IMR-90 (cell line): ENCODE results near the gene SAMSN1. TPM values are rescaled to one million over a fixed set of nuclear protein-coding genes. Genes with fewer than 3 reads are reported as not detected.

Source experiments
- ATAC-seq: fragments of 200-7000 bp; cut with Tn5 transposase; 2 replicates; pipeline ENCODE4 v1.9.1; 2020; ENCODE audit warnings: low read depth, mild to moderate bottlenecking, moderate library complexity
- BruUV-seq: library from RNA; stranded (reverse); fragments of 400-500 nt; replicated peaks from 2 replicates; lab custom pipeline; 2021; lab: Mats Ljungman, UMichigan
- CTCF ChIA-PET: fragments of 300-600 bp; formaldehyde crosslinking; extraction: SDS; loops from one replicate; lab custom pipeline; 2021; ENCODE audit warnings: antibody characterized with exemption; lab: Yijun Ruan, JAX
- POLR2A ChIA-PET: fragments of 300-600 bp; sonication (Branson Sonifier 250); formaldehyde crosslinking; loops from one replicate; lab custom pipeline; 2022; ENCODE audit warnings: antibody characterized with exemption; ENCODE audit not compliant: unreplicated experiment; lab: Charles Lee
- DNase-seq: peaks from one replicate; pipeline ENCODE4 v3.0.0; 2013
- H2AFZ ChIP-seq: replicated peaks from 2 replicates; pipeline ENCODE3; 2013; ENCODE audit warnings: low read length, mild to moderate bottlenecking; ENCODE audit not compliant: poor library complexity
- H2AK5ac ChIP-seq: 2 replicates; pipeline ENCODE4 v1.6.1; 2013; ENCODE audit warnings: low read depth, low read length, inconsistent platforms
- H2AK9ac ChIP-seq: replicated peaks from 2 replicates; pipeline ENCODE3; 2013; ENCODE audit warnings: mild to moderate bottlenecking, low read depth, low read length, moderate library complexity; ENCODE audit not compliant: poor library complexity
- H2BK120ac ChIP-seq: 2 replicates; pipeline ENCODE4 v1.6.1; 2013; ENCODE audit warnings: low read depth, low read length, inconsistent platforms
- H2BK15ac ChIP-seq: 3 replicates; pipeline ENCODE4 v1.6.1; 2013; ENCODE audit warnings: low read depth, low read length, inconsistent platforms
- H2BK20ac ChIP-seq: 2 replicates; pipeline ENCODE4 v1.6.1; 2013; ENCODE audit warnings: low read depth, mild to moderate bottlenecking, inconsistent platforms, low read length, moderate library complexity
- H2BK5ac ChIP-seq: 2 replicates; pipeline ENCODE4 v1.6.1; 2013; ENCODE audit warnings: mild to moderate bottlenecking, low read depth, low read length, inconsistent platforms; ENCODE audit not compliant: poor library complexity, severe bottlenecking
- H3K14ac ChIP-seq: replicated peaks from 2 replicates; pipeline ENCODE4 v1.6.1; 2013; ENCODE audit warnings: low read depth, low read length, inconsistent platforms
- H3K18ac ChIP-seq: 2 replicates; pipeline ENCODE4 v1.6.1; 2013; ENCODE audit warnings: low read depth, low read length, control low read depth
- H3K23ac ChIP-seq: 2 replicates; pipeline ENCODE4 v1.6.1; 2013; ENCODE audit warnings: low read depth, low read length, inconsistent platforms
- H3K27ac ChIP-seq: 2 replicates; pipeline ENCODE4 v1.5.1; 2013; ENCODE audit warnings: mild to moderate bottlenecking, control low read depth, low read length; ENCODE audit not compliant: insufficient read depth
- H3K27me3 ChIP-seq: 2 replicates; pipeline ENCODE4 v1.6.1; 2013; ENCODE audit warnings: low read length; ENCODE audit not compliant: control insufficient read depth, insufficient read depth
- H3K36me3 ChIP-seq: 2 replicates; pipeline ENCODE4 v1.6.1; 2013; ENCODE audit warnings: low read length, mixed read lengths; ENCODE audit not compliant: control insufficient read depth, insufficient read depth
- H3K4ac ChIP-seq: 2 replicates; pipeline ENCODE4 v1.6.1; 2013; ENCODE audit warnings: low read depth, low read length, inconsistent platforms
- H3K4me1 ChIP-seq: 2 replicates; pipeline ENCODE4 v1.6.1; 2013; ENCODE audit warnings: low read length, mixed read lengths; ENCODE audit not compliant: control insufficient read depth, insufficient read depth
- H3K4me2 ChIP-seq: 2 replicates; pipeline ENCODE4 v1.6.1; 2013; ENCODE audit warnings: low read depth, mild to moderate bottlenecking, control low read depth, low read length, moderate library complexity
- H3K4me3 ChIP-seq: 2 replicates; pipeline ENCODE4 v1.5.1; 2013; ENCODE audit warnings: low read depth, mild to moderate bottlenecking, control low read depth, low read length, moderate library complexity; ENCODE audit not compliant: insufficient read depth
- H3K56ac ChIP-seq: 2 replicates; pipeline ENCODE4 v1.6.1; 2013; ENCODE audit warnings: low read length, inconsistent platforms; ENCODE audit not compliant: insufficient read depth; ENCODE audit errors: extremely low read depth
- H3K79me1 ChIP-seq, 2 experiments: 2 replicates each; pipeline ENCODE4 v1.6.1; 2013; ENCODE audit warnings: low read length in 2 of 2, inconsistent platforms in 1 of 2, low read depth in 1 of 2
- H3K9ac ChIP-seq: 2 replicates; pipeline ENCODE4 v1.6.1; 2013; ENCODE audit warnings: low read depth, low read length, control low read depth
- H3K9me1 ChIP-seq: 2 replicates; pipeline ENCODE4 v1.6.1; 2013; ENCODE audit warnings: low read length, inconsistent platforms; ENCODE audit not compliant: insufficient read depth
- H3K9me3 ChIP-seq: 2 replicates; pipeline ENCODE4 v1.6.1; 2013; ENCODE audit warnings: low read length; ENCODE audit not compliant: control insufficient read depth, insufficient read depth
- H4K20me1 ChIP-seq: 2 replicates; pipeline ENCODE4 v1.6.1; 2013; ENCODE audit warnings: low read length, inconsistent platforms; ENCODE audit not compliant: insufficient read depth
- H4K5ac ChIP-seq: 2 replicates; pipeline ENCODE4 v1.6.1; 2013; ENCODE audit warnings: mild to moderate bottlenecking, low read depth, low read length, control low read depth
- H4K8ac ChIP-seq, 2 experiments: 2 replicates each; pipeline ENCODE4 v1.6.1; 2013; ENCODE audit warnings: low read depth in 2 of 2, low read length in 2 of 2, control low read depth in 1 of 2, inconsistent platforms in 1 of 2
- H4K91ac ChIP-seq: 2 replicates; pipeline ENCODE4 v1.6.1; 2013; ENCODE audit warnings: low read depth, low read length, inconsistent platforms; ENCODE audit not compliant: insufficient read depth
- BHLHE40 ChIP-seq: fragments of 150-350 bp; IDR thresholded peaks from 2 replicates; pipeline ENCODE4 v1.6.1; 2016; ENCODE audit warnings: mild to moderate bottlenecking, low read depth, low read length
- SMC3 ChIP-seq: fragments of 150-350 bp; IDR thresholded peaks from 2 replicates; pipeline ENCODE4 v1.6.1; 2016; ENCODE audit warnings: low read depth, mild to moderate bottlenecking, antibody characterized with exemption, low read length, moderate library complexity
- WGBS, 2 experiments: methylation state at CpG; one replicate each; pipeline versions ENCODE4 v1.1.5 to v1.1.7; 2013; ENCODE audit warnings: missing lambda C conversion rate in 2 of 2; ENCODE audit not compliant: insufficient read length in 1 of 2; ENCODE audit errors: extremely low coverage in 2 of 2; 5-methylcytosine and 5-hydroxymethylcytosine counted together
- dilution Hi-C: fragments of 300-500 bp; cut with HindIII; formaldehyde crosslinking; loops from one replicate; pipeline ENCODE4 v1.14.3; 2018; ENCODE audit warnings: low sequenced_read_pairs; ENCODE audit not compliant: unreplicated experiment
- in situ Hi-C: fragments of 300-500 bp; cut with MboI; formaldehyde crosslinking; loops from 3 replicates; pipeline ENCODE4 v1.14.3; 2019; ENCODE audit warnings: low sequenced_read_pairs, inconsistent platforms, mixed read lengths
- intact Hi-C: fragments of 100-400 bp; cut with micrococcal nuclease; formaldehyde crosslinking; loops from 2 replicates; pipeline ENCODE4 v1.10.0; 2022
- polyA plus RNA-seq, 3 experiments: library from polyadenylated mRNA; depleted of rRNA; stranded (reverse); fragments of >200 nt; gene quantifications; 2 replicates each; pipeline ENCODE4 v1.2.3, GENCODE V29; 2012; ENCODE audit warnings: low replicate concordance in 1 of 3
- total RNA-seq: library from RNA; depleted of rRNA; stranded (reverse); fragments of >200 nt; gene quantifications from 2 replicates; pipeline ENCODE4 v1.2.3, GENCODE V29; 2012

SAMSN1 gene
- total and polyA plus RNA-seq, 2 of the 4 experiments (the other 2 are of a cell fraction): not detected

- Histone ChIP-seq H2BK15ac (no peak overlapping the region), H3K79me1 (no peaks in the 10 kb centered on the region), H4K5ac (no peak overlapping the region), H3K4me3 (no peak overlapping the region), H3K9me1 (no peaks in the 10 kb centered on the region), H2BK20ac (no peak overlapping the region), H3K14ac (no peak overlapping the region), H2AFZ (no peak overlapping the region), H3K9me3 (peaks cover 3% of the 10 kb centered on the region), H3K27me3 (no peaks in the 10 kb centered on the region), H4K91ac (no peak overlapping the region), H3K4me2 (no peak overlapping the region), H3K23ac (no peak overlapping the region), H4K20me1 (no peaks in the 10 kb centered on the region), H4K8ac (no peak overlapping the region), H2AK5ac (no peak overlapping the region), H3K9ac (no peak overlapping the region), H3K18ac (no peak overlapping the region), H2BK120ac (no peak overlapping the region), H3K4ac (no peak overlapping the region), H3K27ac (no peak overlapping the region), H2BK5ac (no peak overlapping the region), H2AK9ac (no peak overlapping the region), H3K4me1 (no peaks in the 10 kb centered on the region), H3K36me3 (no peaks in the 10 kb centered on the region), H3K56ac (no peak overlapping the region)
- no peak for ATAC-seq
- no TSS peak for BruUV-seq
- ChIA-PET CTCF (no interaction called here), POLR2A (no interaction called here)
- TF ChIP-seq SMC3: no peak
- no peak for TF ChIP-seq BHLHE40
- intact Hi-C loops (no loop called here), in situ Hi-C loops (no loop called here), dilution Hi-C loops (no loop called here)
- no peak for DNase-seq
- WGBS, 2 experiments: no CpG with 5 or more reads among the region's 2 CpGs
Measured at GRCh38 chr21:14572204-14572780, 26.2 kb upstream of the SAMSN1 start.
